ENCODE measurements around the gene SSC5D. TPM values are rescaled to one million over a fixed set of nuclear protein-coding genes. Genes with fewer than 3 reads are reported as not detected.
A peak's percentile ranks its signal among the peaks of the same experiment; 100 is the strongest.

Gene SSC5D
- total and polyA plus RNA-seq, 9 of the 15 experiments (the other 6 are each of a cell fraction or from before 2014, with no cell fraction given): 0.04 to 0.71 (median 0.14) TPM; not detected in 2

GRCh38 chr19:55461259-55461973, 26.8 kb upstream of the SSC5D start, which contains the start of gene ISOC2 (continued):
- TF ChIP-seq CBFA2T2 (conservative IDR thresholded peaks at IDR 0.05): no peak
- TF ChIP-seq BCOR (IDR thresholded peaks at IDR 0.05): peak; percentile 99
- no peak for TF ChIP-seq BCL6 (CRISPR knock-in tag; IDR thresholded peaks at IDR 0.05)
- peak; percentile 88 for TF ChIP-seq SUPT5H (IDR thresholded peaks at IDR 0.05)
- no peak for TF ChIP-seq GATAD2B (IDR thresholded peaks at IDR 0.05; ENCODE audit: borderline replicate concordance)
- 0 out of 2 replicates have a peak, but pooled peaks have one; percentile 17 for TF ChIP-seq ZNF12 (CRISPR knock-in tag; IDR thresholded peaks at IDR 0.05)
- no peak for TF ChIP-seq HNRNPUL1 (IDR thresholded peaks at IDR 0.05; ENCODE audit: low read length)
- TF ChIP-seq POLR2A (conservative IDR thresholded peaks at IDR 0.05): peak; percentile 95
- TF ChIP-seq ZNF354B (CRISPR knock-in tag; IDR thresholded peaks at IDR 0.05): no peak
- TF ChIP-seq ZNF586 (CRISPR knock-in tag; conservative IDR thresholded peaks at IDR 0.05): no peak
- TF ChIP-seq SETDB1 (IDR thresholded peaks at IDR 0.05; ENCODE audit: low read length): no peak
- peak; percentile 76 for TF ChIP-seq POLR2H (tag; IDR thresholded peaks at IDR 0.05; ENCODE audit: low read depth)
- no peak for TF ChIP-seq HIVEP1 (CRISPR knock-in tag; IDR thresholded peaks at IDR 0.05)
- no peak for TF ChIP-seq GABPB2 (CRISPR knock-in tag; conservative IDR thresholded peaks at IDR 0.05)
- 0 out of 2 replicates have a peak, but pooled peaks have one; percentile 48 for TF ChIP-seq CREB5 (CRISPR knock-in tag; IDR thresholded peaks at IDR 0.05)
- TF ChIP-seq EP300 (IDR thresholded peaks at IDR 0.05; ENCODE audit: low read length): no peak
- TF ChIP-seq TRIM25 (IDR thresholded peaks at IDR 0.05; ENCODE audit: borderline replicate concordance): no peak
- TF ChIP-seq MEF2D (tag; conservative IDR thresholded peaks at IDR 0.05; ENCODE audit: low read depth): 0 out of 2 replicates have a peak, but pooled peaks have one; percentile 41
- peak; percentile 99 for TF ChIP-seq CHD1 (IDR thresholded peaks at IDR 0.05; ENCODE audit: low read length)
- TF ChIP-seq MECOM (CRISPR knock-in tag; IDR thresholded peaks at IDR 0.05): no peak
- no peak for TF ChIP-seq ZSCAN32 (CRISPR knock-in tag; IDR thresholded peaks at IDR 0.05)
- TF ChIP-seq HOMEZ (CRISPR knock-in tag; IDR thresholded peaks at IDR 0.05): no peak
- TF ChIP-seq ZC3H8 (IDR thresholded peaks at IDR 0.05): no peak
- no peak for TF ChIP-seq ZC3H11A (IDR thresholded peaks at IDR 0.05; ENCODE audit: low read depth, low read length)
- TF ChIP-seq TFAP4 (CRISPR knock-in tag; IDR thresholded peaks at IDR 0.05; ENCODE audit: borderline replicate concordance): no peak; the same call in none of the 2 replicates
- no peak for TF ChIP-seq DACH1 (IDR thresholded peaks at IDR 0.05; ENCODE audit: partially characterized antibody)
- peak; percentile 11; the same call in 1 of the 2 replicates for TF ChIP-seq CTBP1 (IDR thresholded peaks at IDR 0.05; ENCODE audit: borderline replicate concordance)
